PC-9 (cell line): ENCODE results near the gene EBF4.

Source experiments
- CTCF ChIP-seq: fragments of 200-600 bp; sonication (generic); conservative IDR thresholded peaks from 2 replicates; pipeline ENCODE4 v1.6.1; 2017; ENCODE audit warnings: mixed run types, antibody characterized with exemption, mild to moderate bottlenecking, moderate library complexity
- EZH2 ChIP-seq: fragments of 200-600 bp; sonication (generic); IDR thresholded peaks from 2 replicates; pipeline ENCODE4 v1.8.0; 2017; ENCODE audit warnings: antibody characterized with exemption, low read depth

- TF ChIP-seq CTCF (no peak), EZH2 (no peak)
These were observed 37.1 kb upstream of the EBF4 start for GRCh38 chr20:2655331-2656116.
